GM18951 (cell line): ENCODE data around the gene BACH2.

ENCODE experiments used
- POLR2A ChIP-seq: IDR thresholded peaks from 4 replicates; pipeline ENCODE4 v1.6.1; 2011; ENCODE audit warnings: mild to moderate bottlenecking; ENCODE audit not compliant: insufficient read length, insufficient read depth; ENCODE audit errors: extremely low read depth
- in situ Hi-C: fragments of 300-500 bp; cut with MboI; formaldehyde crosslinking; loops from one replicate; pipeline ENCODE4 v1.12.0; 2022; ENCODE audit warnings: low sequenced_read_pairs, mixed read lengths, inconsistent platforms; ENCODE audit not compliant: unreplicated experiment

BACH2 gene

DNA sequence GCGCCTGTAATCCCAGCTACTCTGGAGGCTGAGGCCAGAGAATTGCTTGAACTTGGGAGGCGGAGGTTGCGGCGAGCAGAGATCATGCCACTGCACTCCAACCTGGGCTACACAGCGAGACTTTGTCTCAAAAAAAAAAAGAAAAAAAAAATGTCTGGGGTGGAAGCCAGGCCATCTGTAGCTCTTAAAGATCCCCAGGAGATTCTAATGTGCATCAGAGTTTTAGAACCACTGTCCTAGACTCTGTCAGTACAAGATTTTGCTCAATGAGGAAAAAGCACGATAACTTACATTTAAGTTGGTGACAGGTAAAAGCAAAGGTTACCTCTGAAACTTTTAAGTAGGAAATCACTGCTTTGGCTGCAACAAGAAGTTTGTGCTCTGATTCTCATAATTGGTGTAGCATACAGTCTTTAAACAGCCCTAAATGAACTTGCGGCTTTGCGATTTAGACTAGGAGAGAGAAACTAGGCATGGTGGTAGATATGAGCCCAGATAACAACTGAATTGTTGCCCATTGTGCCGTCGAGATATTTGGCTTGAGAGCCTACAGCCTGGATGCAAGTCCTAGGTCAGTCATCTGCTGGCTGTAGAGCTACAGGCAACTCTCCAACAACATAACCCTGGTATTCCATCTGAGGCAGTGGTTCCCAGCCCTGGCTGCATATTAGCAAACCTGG lies 67.2 kb downstream of the BACH2 start:
- in situ Hi-C loops = no loop called here
- TF ChIP-seq POLR2A = no peak

DNA sequence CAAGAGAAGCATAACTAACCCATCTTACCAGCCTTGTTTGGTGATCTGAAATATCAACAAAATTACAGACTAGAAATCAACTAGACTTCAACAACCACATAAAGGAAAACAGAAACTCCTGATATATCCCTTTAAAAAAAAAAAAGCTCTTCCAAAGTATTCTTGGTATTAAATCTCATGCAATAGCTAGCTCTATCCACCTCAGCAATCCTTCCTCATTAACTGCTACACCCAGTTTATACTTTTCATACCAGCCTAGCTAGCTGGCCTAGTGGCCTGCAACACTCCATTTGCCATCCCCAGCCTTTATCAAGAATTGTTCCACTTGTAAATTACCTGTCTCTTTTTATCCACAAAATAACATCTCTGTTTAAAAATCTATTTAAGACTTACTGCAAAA lies 69.0 kb downstream of the BACH2 start:
- in situ Hi-C loops = no loop called here
- no peak for TF ChIP-seq POLR2A

DNA sequence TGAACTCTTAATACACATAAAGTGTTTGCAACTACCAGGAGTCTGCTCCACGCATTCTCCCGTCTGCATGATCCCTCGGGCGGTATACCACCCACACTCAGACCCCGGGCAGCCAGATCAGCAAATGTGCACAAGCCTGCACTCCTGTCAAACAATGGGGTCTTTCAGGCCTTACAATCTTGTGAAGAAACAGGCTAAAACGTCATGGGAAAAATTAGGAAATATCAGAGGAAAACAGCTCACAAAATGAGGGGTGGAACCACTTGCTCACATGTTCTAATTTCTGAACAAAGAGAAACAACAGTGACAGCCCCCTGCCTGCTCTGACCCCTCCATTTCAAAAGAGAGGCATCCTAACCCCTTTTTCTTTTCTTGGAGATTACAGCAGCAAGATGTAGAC lies 69.4 kb downstream of the BACH2 start:
- in situ Hi-C loops = no loop called here
- TF ChIP-seq POLR2A = no peak

DNA sequence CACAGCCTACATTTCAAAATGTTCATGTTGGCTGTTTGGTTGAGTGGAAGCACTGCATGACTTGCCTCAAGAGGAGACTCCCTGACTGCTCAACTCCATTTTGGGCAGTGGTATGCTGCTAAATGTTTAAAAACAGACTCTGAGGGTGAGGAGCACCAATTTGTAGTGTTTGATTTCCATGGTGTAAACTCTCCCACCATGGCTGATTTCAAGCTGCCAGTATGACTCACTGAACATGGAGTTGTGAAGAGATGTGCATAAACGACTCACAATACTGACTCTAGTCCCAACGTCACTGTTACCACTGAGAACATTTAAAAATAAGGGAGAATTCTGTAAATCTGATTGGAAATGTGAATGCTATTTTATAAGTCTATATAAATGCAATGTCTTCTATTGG lies 70.4 kb downstream of the BACH2 start:
- in situ Hi-C loops = no loop called here
- no peak for TF ChIP-seq POLR2A

DNA sequence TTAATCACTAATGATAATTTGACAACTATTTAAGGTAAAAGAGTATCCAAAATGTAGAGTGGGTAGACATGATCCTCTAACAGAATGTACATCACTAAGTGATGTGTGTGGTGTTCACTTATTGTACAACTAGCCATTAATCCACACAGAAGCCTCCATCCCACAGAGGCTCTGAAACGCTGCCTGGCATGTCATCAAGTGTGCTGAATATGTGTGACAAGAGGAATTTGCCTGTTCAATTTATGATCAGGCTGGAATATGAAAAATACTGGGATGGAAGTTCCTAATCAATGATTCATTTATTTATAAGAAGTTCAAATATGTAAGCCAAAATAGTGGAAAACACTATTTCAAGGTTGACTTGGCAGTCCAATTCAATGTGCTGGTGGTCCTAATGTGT lies 72.4 kb downstream of the BACH2 start:
- TF ChIP-seq POLR2A = no peak
- in situ Hi-C loops = no loop called here

DNA sequence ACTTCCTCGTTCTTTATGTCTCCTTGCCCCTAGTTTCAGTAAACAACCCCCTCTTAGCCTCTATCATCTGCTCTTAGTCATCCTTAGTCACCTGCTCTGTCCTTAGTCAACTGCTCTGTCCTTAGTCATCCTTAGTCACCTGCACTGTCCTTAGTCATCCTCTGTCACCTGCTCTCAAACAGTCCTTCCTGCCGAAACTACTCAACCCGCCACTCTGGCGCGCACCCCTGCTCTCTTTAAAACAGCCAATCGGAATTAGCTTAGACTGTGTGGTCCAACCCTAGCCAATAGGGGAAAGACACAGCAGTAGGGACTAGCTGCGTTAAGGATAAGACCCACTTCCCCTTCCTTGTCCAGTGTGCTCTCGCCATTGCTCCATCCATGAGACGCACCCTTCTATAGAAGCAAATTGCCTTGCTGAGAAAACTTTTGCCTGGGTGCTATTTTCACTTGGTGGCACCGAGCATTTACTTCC lies 73.9 kb downstream of the BACH2 start:
- no peak for TF ChIP-seq POLR2A
- in situ Hi-C loops = no loop called here

DNA sequence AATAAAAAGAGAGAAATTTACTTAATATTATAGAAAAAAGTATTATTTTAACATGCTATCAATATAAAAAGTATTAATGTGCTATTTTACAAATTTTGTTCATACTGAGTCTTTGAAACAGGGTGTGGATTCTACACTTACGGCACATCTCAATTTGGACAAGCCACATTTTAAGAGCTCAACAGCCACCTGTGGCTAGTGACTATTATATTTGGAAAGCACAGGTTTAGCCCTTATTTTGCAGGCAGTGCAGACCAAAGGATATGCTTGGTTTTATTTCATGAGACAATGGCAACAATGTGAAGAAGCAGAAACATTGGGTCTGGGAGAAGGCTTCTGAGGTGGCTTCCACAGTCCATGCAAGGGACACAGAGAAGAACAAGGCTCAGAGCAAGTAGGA lies 74.6 kb downstream of the BACH2 start:
- no peak for TF ChIP-seq POLR2A
- in situ Hi-C loops = no loop called here

DNA sequence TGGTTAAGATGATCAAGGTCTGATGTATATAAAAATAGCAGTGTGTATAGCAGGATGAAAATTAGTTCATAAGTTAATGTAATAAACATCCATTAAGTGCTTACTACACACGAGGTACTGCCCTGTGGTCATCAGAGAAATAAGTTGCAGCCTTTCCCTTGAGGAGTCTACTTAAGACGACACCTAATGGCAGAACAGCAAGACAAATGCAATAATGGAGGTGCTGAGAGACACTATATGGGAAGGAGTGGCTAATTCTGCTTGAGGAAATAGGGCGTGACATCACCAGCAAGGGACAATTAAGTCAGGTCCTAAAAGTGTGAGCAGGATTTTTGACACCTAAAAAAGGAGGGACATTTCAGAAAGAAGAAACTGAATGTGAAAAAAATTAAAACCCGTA lies 75.2 kb downstream of the BACH2 start:
- no peak for TF ChIP-seq POLR2A
- in situ Hi-C loops = no loop called here

DNA sequence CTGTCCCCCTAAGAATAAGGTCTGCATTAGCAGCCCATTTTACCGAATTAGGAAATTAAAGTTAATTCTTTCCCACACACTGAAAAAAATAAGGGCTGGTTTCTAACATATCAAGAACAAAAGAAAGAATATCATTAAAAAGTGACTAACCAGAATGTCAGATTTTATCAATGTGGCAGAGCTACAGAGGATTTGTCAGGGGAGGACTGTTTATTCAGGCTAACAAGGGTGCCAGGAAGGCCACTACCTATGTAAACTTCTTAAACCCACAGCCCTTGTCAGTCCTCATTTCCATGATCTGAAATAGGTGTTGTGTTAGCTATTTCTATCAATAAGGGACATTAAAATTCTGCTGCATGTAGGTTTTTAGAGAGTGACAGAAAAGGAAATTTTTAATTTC lies 76.4 kb downstream of the BACH2 start:
- in situ Hi-C loops = no loop called here
- no peak for TF ChIP-seq POLR2A

DNA sequence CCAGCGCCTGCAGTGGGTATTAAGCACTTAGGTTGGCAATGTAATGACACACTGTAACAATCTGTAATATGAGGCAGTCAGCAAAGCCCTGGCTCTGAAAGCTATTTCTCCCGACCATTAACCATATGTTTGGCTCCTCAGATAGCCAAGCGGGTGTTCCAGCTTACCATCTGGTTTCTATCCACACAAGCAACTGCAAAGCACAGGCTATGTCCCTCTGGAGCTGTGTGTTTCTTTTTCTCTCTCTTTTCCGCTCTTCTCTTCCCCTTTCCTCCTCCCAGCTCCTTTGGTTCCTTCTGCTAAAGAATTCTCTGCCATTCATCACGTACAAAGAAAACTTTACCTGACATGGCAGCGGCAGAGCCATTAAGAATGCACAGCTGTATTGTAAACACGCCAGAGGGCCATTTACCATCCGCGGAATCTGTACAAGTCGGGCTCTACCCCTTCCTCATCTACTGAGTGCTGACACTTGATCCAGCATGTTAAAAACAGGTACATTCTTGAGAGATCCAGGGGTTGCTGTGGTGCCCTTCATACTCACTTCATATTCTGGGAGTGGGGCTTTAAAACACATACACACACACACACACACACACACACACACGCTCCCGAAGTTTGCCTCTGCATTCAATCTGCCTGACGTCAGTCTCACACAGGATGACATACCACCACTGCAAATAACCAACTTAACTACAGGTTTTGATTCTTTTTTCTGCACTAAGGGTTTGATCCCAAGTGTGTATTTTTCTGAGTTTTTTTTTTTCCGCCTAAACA lies 77.2 kb downstream of the BACH2 start:
- in situ Hi-C loops = no loop called here
- TF ChIP-seq POLR2A = no peak

DNA sequence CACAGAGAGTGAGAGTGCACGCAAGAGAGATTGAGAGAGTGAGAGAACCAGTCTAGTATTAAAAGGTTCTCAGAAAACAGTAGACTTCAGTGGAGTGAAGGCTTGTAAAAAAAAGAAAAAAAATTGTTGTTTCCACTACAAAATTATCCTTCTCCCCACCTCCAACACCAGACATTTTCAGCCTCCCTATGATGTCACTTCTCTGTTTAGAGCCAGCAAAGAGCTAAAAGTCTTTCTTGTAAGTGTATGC lies 77.8 kb downstream of the BACH2 start:
- in situ Hi-C loops = no loop called here
- no peak for TF ChIP-seq POLR2A

DNA sequence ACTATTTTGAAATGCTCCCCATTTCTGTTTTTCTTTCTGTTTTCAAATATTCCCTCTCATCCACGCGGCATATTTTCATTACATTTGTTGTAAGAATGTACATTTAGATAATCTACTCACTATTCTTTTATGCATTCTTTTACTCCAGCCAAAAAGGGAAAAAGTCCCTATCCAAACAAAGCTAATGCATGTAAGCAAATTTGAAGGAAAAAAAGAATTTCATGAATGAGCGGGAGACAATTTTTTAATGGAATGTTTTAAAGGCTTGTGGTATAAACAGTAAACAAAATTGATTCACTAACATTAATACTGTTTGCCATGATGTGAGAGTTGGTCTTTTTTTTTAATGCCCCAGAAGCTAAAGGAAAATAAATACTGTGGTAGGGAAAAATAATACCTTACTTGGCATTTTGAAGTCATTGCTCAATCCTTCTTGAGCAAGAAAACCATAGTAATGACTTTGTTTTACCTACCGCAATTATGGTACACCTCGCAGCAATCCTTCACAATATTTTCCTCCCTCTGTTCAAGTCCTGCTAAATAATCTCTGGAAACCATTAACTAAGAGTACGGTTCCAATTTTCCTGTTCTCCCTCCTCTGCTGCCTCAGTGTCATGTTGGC lies 79.0 kb downstream of the BACH2 start:
- in situ Hi-C loops = no loop called here
- TF ChIP-seq POLR2A = no peak

DNA sequence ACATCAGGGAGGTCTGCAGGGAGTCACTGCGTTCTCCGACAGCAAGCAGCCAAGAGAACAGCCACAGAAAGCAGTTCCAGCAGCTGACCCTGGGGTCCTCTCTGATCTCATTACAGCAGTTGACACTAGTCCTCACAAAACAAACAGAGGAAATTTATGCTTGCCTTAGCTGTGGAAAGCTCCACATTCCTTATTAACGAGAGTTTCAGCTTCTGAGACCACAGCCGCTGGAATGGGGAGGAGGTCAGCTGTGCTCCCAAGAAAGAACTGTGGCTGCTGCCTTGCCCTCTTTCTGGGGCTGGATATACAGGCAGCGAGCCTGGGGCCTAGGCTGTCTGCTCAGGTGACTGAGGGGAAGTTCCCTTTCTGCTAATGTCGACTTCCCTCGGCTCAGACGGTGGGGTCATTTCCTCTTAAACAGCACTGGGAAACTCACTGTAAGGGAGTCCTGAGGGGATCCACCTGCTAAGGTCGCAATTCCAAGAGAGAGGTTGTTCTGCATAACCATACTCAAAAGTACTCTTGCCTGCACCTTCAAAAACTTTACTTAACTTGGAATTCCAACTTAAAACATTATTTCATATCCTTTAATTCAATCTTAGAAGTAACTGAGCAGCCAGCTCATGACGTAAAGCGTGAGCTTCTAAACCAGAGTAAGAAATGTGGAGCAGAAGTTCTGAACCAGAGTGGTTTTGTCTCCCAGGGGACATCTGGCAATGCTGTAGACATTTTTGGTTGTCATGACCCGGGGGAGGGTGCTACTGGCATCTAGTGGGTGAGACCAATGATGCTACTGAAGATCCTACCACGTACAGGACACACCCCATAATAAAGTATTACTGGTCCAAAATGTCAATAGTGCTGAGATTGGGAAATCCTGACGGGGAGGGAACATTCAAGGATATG lies 80.3 kb downstream of the BACH2 start:
- TF ChIP-seq POLR2A = no peak
- in situ Hi-C loops = no loop called here
